Right hindlimb (tissue), 1 donor: ENCODE results near the gene FGGY.
"Not testable (repeated sequence)": the region's sequence is repeated elsewhere in the genome, so short reads cannot be mapped to it uniquely, and the experiment has no call there.

Experiments
- DNase-seq: peaks from one replicate; pipeline ENCODE4 v3.0.0-alpha.2; 2018

The FGGY gene

GRCh38 chr1:59521456-59521855 is 224.6 kb downstream of the FGGY start:
- no peak for DNase-seq

DNA sequence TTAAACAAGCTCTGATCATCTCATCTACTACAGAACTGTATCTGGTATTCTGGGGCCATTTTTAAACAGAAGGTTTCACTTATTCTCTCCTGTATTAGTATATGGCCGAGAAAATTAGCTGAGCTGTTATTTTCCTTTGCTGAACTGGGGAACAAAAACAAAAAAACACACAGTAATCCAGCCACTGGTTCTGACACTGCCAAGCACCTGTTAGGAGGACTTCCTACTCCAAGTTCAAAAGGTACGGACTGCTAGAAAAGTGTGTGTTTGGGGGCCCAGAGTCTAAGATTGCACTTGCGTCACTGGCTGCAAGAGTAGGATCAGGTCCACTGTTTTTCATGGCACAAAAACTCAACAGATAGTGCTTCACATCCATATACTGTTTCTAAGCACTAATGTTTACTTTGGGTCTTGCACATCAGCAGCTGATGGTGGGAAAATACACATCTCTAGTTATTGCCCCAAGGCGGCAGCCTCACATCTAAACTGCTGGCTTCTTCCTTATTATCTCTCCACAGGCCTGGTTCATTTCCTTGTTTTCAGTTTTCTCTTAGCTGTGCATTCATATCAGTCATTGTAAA is 226.1 kb downstream of the FGGY start:
- DNase-seq = no peak

GRCh38 chr1:59523745-59524450 is 227.0 kb downstream of the FGGY start:
- peak; percentile 29 for DNase-seq

DNA sequence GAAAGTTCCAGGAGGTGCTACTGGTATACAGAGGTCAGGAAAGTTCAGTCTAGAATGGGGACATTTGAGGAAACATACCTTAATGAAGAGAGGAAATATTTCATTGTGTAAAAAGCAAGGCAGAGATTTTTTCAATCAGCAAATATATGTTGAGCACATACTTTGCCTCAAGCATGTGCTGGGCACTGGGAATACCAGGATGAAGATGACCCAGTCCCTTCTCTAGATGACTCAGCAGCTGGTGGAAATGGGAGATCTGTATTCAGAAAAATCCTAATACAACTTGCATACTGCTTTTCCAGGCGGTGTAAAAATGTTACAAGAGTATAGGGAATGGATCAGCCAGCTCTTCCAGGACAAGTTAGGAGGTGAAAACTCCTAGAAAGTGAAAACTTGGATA is 229.3 kb downstream of the FGGY start:
- no peak for DNase-seq

GRCh38 chr1:59528471-59528870 is 231.6 kb downstream of the FGGY start:
- no peak for DNase-seq

DNA sequence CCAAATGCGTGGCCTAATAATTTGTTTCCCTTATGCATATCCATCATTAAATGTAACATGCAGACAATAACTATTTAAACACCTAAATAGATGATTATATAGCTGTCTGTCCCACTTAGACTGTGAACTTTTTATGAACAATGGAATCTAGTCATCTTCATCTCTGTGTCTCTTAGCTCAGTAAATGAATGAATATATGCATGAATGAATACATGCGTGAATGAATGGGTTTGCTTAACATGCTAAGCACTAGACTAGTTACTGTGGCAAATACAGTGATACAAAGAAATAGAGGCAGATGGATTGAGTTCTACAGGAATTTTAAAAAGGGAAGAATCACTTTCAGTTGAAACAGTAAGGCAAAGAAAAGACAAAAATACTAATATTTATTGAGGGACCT is 232.0 kb downstream of the FGGY start:
- no peak for DNase-seq

DNA sequence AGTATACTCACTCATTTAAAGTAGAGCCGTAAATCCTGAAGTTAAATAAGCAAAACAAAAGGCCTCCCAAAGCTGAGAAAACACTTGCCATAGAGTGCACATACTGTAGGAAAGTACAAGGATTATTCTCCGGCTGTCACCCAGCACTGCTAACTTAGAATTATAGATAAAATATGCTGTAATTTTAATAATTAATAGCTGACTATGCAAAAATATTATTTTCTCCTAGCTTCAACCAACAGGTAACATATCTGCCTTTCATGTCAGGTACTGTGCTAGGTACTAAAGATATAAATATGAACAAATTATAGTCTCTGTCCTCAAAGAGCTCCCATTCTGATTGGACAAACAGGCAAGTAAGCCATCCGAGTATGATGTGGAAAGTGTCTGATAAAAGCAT is 233.2 kb downstream of the FGGY start:
- DNase-seq = no peak

DNA sequence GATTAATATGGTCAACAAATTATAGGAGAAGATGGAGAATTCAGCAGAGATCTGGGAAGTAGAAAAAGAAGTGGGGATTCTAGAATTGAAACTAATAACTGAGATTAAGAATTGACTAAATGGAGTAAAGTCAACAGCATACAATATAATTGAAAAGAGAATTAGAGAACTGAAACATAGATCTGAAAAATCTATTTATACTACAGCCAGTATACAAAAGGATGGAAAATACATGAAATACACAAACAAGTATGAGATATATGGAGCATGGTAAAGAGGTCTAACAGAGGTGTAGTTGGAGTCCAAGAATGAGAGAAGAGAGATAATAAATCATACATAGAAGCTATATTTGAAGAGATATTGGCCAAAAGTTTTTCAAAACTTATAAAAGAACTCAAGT is 235.2 kb downstream of the FGGY start:
- no peak for DNase-seq

GRCh38 chr1:59538476-59538875 is 241.6 kb downstream of the FGGY start:
- not testable (repeated sequence) for DNase-seq

DNA sequence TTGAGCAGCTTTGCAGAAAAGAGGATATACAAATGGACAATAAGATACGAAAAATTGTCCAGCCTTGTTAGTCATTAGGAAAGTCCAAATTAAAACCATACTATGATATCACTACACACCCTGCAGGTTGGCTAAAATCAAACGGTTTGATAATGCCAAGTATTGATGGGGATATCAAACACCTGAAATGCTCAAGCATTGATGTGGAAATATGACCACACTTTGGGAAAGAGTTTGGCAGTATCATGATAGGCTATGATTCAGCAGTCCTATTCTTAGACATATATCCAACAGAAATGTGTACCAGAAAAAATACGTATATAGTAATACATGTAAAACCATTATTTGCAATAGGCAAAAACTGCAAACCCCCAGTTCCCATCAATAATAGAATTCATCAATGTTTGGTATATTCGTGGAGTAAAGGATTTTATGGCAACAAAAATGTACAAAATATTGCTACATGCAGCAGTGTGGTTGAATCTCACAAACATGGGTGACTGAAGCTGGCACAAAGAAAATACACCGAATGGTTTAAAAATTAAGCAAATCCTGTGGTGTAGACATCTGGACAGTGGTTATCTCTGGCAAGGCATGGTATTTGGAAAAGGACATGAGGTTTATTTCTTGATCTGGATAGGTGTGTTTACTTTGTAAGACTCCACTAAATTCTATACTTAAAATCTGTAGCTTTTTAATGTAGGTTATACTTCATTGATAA is 243.2 kb downstream of the FGGY start:
- no peak for DNase-seq

GRCh38 chr1:59541161-59541560 is 244.3 kb downstream of the FGGY start:
- no peak for DNase-seq

GRCh38 chr1:59541891-59542290 is 245.0 kb downstream of the FGGY start:
- DNase-seq = no peak

DNA sequence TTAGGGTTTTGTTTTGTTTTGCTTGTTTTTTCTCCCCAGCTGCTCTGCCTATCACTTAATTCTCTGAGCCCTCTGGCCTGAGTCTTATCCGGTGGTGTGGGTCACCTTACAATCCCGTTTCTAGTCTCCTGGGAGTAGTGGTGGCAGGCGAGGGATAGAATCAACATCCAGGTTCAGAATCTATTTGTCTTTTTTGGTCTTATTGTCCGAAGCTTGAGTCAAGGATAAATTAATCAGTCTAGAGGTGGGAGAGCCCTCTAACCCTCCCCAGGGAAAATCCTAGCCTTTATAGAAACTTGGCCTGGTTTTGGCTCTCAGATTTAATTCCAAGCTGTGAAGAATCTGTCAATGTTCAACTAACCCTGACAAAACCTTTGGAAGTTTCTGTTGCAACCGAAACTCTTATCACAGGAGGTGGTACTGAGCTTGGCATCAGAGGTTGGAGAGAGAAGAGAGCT is 246.3 kb downstream of the FGGY start:
- no peak for DNase-seq

DNA sequence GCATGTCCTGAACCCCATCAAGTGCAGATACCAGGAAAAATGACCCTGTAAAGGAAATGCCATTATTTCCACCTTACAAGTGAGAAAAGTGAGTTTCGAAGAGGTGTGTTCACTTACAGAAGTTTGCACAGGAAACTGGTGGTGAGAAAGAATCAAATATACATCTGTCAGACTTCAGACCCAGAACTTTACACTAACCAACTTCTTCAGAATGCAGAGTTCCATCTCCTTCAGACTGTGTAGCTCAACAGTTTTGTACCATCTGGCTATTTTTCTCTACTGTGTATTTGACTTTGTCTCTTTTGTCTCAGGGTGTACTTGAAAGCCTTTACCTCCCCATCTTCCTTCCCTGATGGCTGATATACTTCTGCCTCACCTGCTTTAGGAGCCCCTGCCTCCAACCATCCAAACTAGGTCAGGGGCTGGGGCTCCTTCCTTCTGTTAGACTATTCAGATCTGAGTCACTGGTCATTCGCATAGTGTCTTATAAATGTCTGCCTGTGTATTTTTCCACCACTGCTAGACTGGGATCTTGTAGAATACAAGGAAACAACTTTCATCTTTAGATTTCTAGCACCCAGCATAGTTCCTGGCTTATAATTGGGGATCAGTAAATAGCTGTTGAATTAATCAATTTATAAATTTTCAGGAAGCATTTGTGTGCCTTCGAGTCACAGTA is 247.9 kb downstream of the FGGY start:
- DNase-seq = no peak

DNA sequence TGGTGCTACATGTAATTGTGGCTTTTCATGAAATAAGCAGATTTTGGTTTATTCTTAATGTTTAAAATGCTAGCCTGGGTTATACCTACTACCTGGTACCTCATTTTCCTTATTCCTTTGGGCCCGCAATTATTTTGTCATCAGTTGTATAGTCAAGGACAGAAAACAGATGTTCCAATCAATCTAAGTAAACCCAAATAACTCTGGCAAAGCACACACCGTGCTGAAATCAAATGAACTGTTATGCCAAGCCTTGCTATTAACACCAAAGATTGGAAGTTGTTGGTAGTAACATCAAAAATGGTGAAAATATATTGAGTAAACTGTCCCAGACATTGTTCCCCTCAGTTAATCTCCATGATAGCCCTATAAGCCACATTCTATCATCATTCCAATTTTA is 248.9 kb downstream of the FGGY start:
- no peak for DNase-seq

DNA sequence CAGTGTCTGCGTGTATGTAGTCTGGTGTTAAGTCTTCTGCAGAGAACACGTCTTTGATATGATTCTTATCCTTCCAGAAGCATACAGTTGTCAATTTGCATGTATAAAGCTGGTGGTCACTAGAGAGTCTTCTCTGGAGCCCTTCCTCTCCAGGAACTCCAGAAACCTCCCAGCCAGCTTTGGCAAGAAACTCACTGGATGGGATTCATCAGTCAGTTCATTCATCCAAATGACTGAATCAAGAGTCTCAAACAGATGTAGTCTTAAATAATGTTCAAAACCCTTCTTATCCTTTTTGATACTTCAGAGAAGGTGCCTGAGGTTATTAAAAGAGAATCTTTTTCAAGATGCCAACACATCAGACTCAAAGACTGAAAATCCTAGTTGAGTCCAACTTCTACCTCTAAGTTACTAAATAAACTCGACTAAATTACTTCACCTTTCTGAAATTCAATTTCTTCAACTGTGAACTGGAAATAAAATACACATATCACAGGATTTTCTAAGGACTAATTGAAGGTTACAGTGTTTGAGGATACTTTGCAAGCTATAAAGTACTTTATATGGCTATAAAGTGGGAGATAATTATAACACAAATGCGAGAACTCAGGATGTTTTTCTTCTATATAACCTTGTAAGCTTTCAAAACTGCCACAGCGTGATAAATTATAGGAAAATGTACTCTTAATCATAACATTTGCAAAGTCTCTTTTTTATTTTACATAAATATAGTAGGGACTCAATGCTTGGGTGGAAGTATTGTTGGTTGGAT is 252.4 kb downstream of the FGGY start:
- DNase-seq = no peak

DNA sequence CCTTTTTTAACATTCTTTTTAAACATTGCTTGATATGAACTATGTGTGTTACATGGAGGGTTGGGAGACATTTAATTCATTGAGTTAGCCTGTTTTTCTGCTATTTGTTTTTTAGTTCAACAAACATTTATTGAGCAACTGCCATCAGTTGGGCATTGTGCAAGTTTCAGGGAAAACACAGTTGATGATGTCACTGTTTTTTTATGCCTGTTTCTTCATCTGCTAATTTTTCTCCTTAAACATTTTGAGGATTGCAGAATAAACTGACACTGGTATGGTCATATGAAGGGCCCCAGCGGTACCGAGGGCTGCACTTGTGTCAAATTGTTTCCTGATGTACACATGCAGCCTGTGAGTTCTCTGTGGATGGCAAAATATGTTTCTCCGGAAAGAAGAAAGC is 253.0 kb downstream of the FGGY start:
- DNase-seq = no peak

- no peak for DNase-seq
Observed at GRCh38 chr1:59552007-59552406, 255.1 kb downstream of the FGGY start.

GRCh38 chr1:59553371-59553770 is 256.5 kb downstream of the FGGY start:
- DNase-seq = no peak

GRCh38 chr1:59554011-59554663 is 257.2 kb downstream of the FGGY start:
- no peak for DNase-seq

GRCh38 chr1:59554752-59555151 is 257.9 kb downstream of the FGGY start:
- DNase-seq = no peak

- no peak for DNase-seq
Observed at GRCh38 chr1:59556398-59556797, 259.5 kb downstream of the FGGY start.
